Measurements from ENCODE around the gene CABLES1. TPM values are rescaled to one million over a fixed set of nuclear protein-coding genes. Genes with fewer than 3 reads are reported as not detected.
"Not testable (repeated sequence)": the region's sequence is repeated elsewhere in the genome, so short reads cannot be mapped to it uniquely, and the experiment has no call there.

Gene CABLES1
- total RNA-seq, 2 donors from 2014 or later, result 9.9 to 16.7 TPM

DNA sequence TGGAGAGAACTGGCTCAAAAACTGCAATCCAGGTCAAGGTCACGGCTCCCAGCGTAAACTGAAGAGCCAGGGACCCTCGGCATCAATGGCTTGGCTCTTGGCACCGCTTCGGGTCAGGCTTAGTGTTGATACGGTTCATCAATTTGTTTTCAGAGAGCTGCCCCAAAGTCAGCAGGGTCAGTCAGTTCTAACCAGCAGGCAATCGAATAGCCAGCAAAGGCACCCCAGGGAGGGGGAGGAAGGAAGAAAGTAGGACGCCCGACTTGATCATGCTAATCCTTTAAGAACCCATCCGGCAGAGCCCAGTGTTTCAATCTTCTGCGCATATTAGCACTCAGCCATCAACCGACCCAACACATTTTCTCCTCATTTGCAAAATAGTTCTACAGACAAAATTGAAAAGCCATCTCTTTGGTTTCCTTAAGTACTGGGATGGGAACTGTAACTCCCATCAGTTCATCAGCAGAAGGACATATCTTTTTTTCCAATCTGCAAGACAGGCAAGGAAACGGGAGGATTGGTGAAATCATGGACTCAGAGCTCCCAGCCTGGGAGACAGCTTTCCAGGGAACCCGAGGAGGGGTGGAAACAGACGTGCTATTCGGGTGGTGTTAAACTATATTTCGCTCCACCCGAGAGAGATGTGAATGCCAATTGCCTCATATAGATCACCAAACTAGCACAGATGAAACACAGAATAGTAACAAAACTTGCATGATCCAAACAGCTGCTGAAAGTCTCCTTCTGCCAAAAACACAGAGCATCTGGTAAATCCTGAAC is 40.7 kb upstream of the CABLES1 start:
- peak; percentile 83 for DNase-seq
- H3K36me3 Mint-ChIP-seq (ENCODE audit: low read depth), result no peaks in the 10 kb centered on the region
- no peak overlapping the region for H3K27ac ChIP-seq (ENCODE audit: low read depth, low read length)
- H3K4me3 ChIP-seq (ENCODE audit: low read length), result no peak overlapping the region
- H3K4me1 ChIP-seq (ENCODE audit: control insufficient read depth, insufficient read depth, low read length), result no peaks in the 10 kb centered on the region
- no peak overlapping the region for H3K27ac Mint-ChIP-seq
- H3K27me3 Mint-ChIP-seq (ENCODE audit: insufficient read depth), result peaks cover 21% of the 10 kb centered on the region
- H3K9ac ChIP-seq (ENCODE audit: extremely low read depth, low read length, poor library complexity, severe bottlenecking), result no peak overlapping the region
- 16 to 30% methylated on average over 12 to 18 of the region's 18 CpGs for WGBS, 2 experiments (ENCODE audit: insufficient coverage in 1 of 2, insufficient read length in 1 of 2)
- TF ChIP-seq, protein P1, sequence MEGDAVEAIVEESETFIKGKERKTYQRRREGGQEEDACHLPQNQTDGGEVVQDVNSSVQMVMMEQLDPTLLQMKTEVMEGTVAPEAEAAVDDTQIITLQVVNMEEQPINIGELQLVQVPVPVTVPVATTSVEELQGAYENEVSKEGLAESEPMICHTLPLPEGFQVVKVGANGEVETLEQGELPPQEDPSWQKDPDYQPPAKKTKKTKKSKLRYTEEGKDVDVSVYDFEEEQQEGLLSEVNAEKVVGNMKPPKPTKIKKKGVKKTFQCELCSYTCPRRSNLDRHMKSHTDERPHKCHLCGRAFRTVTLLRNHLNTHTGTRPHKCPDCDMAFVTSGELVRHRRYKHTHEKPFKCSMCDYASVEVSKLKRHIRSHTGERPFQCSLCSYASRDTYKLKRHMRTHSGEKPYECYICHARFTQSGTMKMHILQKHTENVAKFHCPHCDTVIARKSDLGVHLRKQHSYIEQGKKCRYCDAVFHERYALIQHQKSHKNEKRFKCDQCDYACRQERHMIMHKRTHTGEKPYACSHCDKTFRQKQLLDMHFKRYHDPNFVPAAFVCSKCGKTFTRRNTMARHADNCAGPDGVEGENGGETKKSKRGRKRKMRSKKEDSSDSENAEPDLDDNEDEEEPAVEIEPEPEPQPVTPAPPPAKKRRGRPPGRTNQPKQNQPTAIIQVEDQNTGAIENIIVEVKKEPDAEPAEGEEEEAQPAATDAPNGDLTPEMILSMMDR (conservative IDR thresholded peaks at IDR 0.05), result no peak
- no peak overlapping the region for H3K4me3 Mint-ChIP-seq
- peaks cover 6% of the 10 kb centered on the region for H3K27me3 ChIP-seq (ENCODE audit: control insufficient read depth, insufficient read depth, low read length, poor library complexity, severe bottlenecking)
- no peaks in the 10 kb centered on the region for H3K9me3 ChIP-seq (ENCODE audit: control insufficient read depth, low read length)
- no peaks in the 10 kb centered on the region for H3K36me3 ChIP-seq (ENCODE audit: control insufficient read depth, insufficient read depth, low read length)
- H3K9me3 Mint-ChIP-seq, result no peaks in the 10 kb centered on the region
- peaks cover 16% of the 10 kb centered on the region for H3K4me1 Mint-ChIP-seq

DNA sequence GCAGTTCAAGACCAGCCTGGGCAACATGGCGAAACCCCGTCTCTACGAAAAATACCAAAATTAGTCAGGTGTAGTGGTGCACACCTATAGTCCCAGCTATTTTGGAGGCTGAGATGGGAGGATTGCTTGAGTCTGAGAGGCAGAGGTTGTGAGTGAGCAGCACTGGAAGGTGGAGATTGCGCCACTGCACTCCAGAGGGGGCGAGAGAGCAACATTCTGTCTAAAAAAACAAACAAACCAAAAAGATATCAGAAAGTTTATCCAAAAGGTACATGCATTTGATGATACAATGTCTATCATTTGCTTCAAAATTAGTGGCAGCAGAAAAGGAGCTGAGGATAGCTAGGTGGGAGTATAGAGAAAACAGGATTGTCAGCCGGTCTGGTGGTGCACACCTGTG is 39.8 kb upstream of the CABLES1 start:
- Mint-ChIP-seq H3K4me1 (peaks cover 16% of the 10 kb centered on the region), H3K27me3 (ENCODE audit: insufficient read depth) (peaks cover 19% of the 10 kb centered on the region), H3K27ac (no peak overlapping the region), H3K36me3 (ENCODE audit: low read depth) (no peaks in the 10 kb centered on the region), H3K4me3 (no peak overlapping the region), H3K9me3 (no peaks in the 10 kb centered on the region)
- Histone ChIP-seq H3K9ac (ENCODE audit: extremely low read depth, low read length, poor library complexity, severe bottlenecking) (no peak overlapping the region), H3K27ac (ENCODE audit: low read depth, low read length) (no peak overlapping the region), H3K27me3 (ENCODE audit: control insufficient read depth, insufficient read depth, low read length, poor library complexity, severe bottlenecking) (peaks cover 6% of the 10 kb centered on the region), H3K36me3 (ENCODE audit: control insufficient read depth, insufficient read depth, low read length) (no peaks in the 10 kb centered on the region), H3K9me3 (ENCODE audit: control insufficient read depth, low read length) (no peaks in the 10 kb centered on the region), H3K4me3 (ENCODE audit: low read length) (no peak overlapping the region), H3K4me1 (ENCODE audit: control insufficient read depth, insufficient read depth, low read length) (no peaks in the 10 kb centered on the region)
- DNase-seq, result no peak
- TF ChIP-seq, protein P1 (conservative IDR thresholded peaks at IDR 0.05), result peak; percentile 41
- WGBS, 2 experiments (ENCODE audit: insufficient coverage in 1 of 2, insufficient read length in 1 of 2), result 85 to 97% methylated on average over 4 to 6 of the region's 6 CpGs

DNA sequence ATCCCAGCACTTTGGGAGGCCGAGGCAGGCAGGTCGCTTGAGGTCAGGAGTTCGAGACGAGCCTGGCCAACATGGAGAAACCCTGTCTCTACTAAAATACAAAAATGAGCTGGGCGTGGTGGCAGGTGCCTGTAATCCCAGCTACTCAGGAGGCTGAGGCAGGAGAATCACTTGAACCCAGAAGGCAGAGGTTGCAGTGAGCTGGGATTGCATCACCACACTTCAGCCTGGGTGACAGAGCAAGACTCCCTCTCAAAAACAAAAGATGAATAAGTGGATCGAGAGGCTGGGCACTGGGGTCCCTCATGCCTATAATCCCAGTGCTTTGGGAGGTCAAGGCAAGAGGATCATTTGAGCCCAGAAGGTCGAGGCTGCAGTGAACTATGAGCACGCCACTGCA is 38.3 kb upstream of the CABLES1 start:
- 92 to 94% methylated on average over 6 to 8 of the region's 8 CpGs for WGBS, 2 experiments (ENCODE audit: insufficient coverage in 1 of 2, insufficient read length in 1 of 2)
- DNase-seq; H3K4me3 ChIP-seq (ENCODE audit: low read length); H3K9me3 Mint-ChIP-seq; H3K9ac ChIP-seq (ENCODE audit: extremely low read depth, low read length, poor library complexity, severe bottlenecking); H3K27me3 ChIP-seq (ENCODE audit: control insufficient read depth, insufficient read depth, low read length, poor library complexity, severe bottlenecking); H3K4me1 ChIP-seq (ENCODE audit: control insufficient read depth, insufficient read depth, low read length); H3K36me3 Mint-ChIP-seq (ENCODE audit: low read depth); H3K27ac ChIP-seq (ENCODE audit: low read depth, low read length); H3K9me3 ChIP-seq (ENCODE audit: control insufficient read depth, low read length); H3K27ac Mint-ChIP-seq; H3K4me3 Mint-ChIP-seq; H3K36me3 ChIP-seq (ENCODE audit: control insufficient read depth, insufficient read depth, low read length): not testable (repeated sequence)
- peaks cover 16% of the 10 kb centered on the region for H3K4me1 Mint-ChIP-seq
- peaks cover 18% of the 10 kb centered on the region for H3K27me3 Mint-ChIP-seq (ENCODE audit: insufficient read depth)
